Measurements from ENCODE around the gene GOLGA8B. TPM values are rescaled to one million over a fixed set of nuclear protein-coding genes. Genes with fewer than 3 reads are reported as not detected.
A peak's percentile ranks its signal among the peaks of the same experiment; 100 is the strongest.
"Not testable (repeated sequence)": the region's sequence is repeated elsewhere in the genome, so short reads cannot be mapped to it uniquely, and the experiment has no call there.

GOLGA8B gene
- total and polyA plus RNA-seq, 2 experiments from 2014 or later: 13.5 to 19.8 TPM

- H3K4me1 ChIP-seq (ENCODE audit: insufficient read depth): no peaks in the 10 kb centered on the region
- no peak overlapping the region for H3K9ac ChIP-seq
- no peak overlapping the region for H3K4me3 ChIP-seq
- H3K9me3 ChIP-seq (ENCODE audit: low read depth): no peaks in the 10 kb centered on the region
- H4K20me1 ChIP-seq (ENCODE audit: insufficient read depth): no peaks in the 10 kb centered on the region
- H3K27me3 ChIP-seq (replicated peaks; ENCODE audit: insufficient read depth): peaks cover 8% of the 10 kb centered on the region; the same call in 1 of the 2 replicates
- no peak overlapping the region for H2AFZ ChIP-seq
- H3K4me2 ChIP-seq (ENCODE audit: unreplicated experiment): no peak overlapping the region
- in situ Hi-C loops (cut with MboI): loop anchor here (25.0 kb wide), 3 partner anchors 232 to 507 kb away; partner anchors contain the start of genes EMC4 and LPCAT4
- no peak for DNase-seq
- WGBS, 2 experiments (ENCODE audit: low coverage in 1 of 2, low lambda C conversion rate in 2 of 2, missing lambda C conversion rate in 2 of 2): 62 to 67% methylated on average over 3 of the region's 3 CpGs
- H3K36me3 ChIP-seq (ENCODE audit: low read depth): no peaks in the 10 kb centered on the region
- no peak for TF ChIP-seq EZH2phosphoT487 (IDR thresholded peaks at IDR 0.05; ENCODE audit: insufficient read depth, low read depth)
- TF ChIP-seq EZH2 (IDR thresholded peaks at IDR 0.05; ENCODE audit: insufficient read depth, poor library complexity, severe bottlenecking): no peak
- no peaks in the 10 kb centered on the region for H3F3A ChIP-seq (ENCODE audit: insufficient read depth)
- no peak overlapping the region for H3K27ac ChIP-seq
- no peaks in the 10 kb centered on the region for H3K79me2 ChIP-seq (ENCODE audit: insufficient read depth)
- H3K9me2 ChIP-seq (ENCODE audit: insufficient read depth): no peaks in the 10 kb centered on the region
Measured at GRCh38 chr15:34594361-34594760, 10.9 kb upstream of the GOLGA8B start.

GRCh38 chr15:34591306-34591705, 7.9 kb upstream of the GOLGA8B start:
- Histone ChIP-seq H4K20me1 (ENCODE audit: insufficient read depth) (no peaks in the 10 kb centered on the region), H3K36me3 (ENCODE audit: low read depth) (no peaks in the 10 kb centered on the region), H3K4me3 (no peak overlapping the region), H3K9ac (no peak overlapping the region), H3K4me2 (ENCODE audit: unreplicated experiment) (no peak overlapping the region), H3K4me1 (ENCODE audit: insufficient read depth) (0 out of 2 replicates have a peak, but pooled peaks cover 3% of the 10 kb centered on the region), H3K27me3 (replicated peaks; ENCODE audit: insufficient read depth) (no peaks in the 10 kb centered on the region), H3K9me2 (ENCODE audit: insufficient read depth) (no peaks in the 10 kb centered on the region), H3F3A (ENCODE audit: insufficient read depth) (0 out of 2 replicates have a peak, but pooled peaks cover 6% of the 10 kb centered on the region), H2AFZ (peak overlapping the region; percentile 36; the same call in 1 of the 2 replicates), H3K27ac (no peak overlapping the region), H3K79me2 (ENCODE audit: insufficient read depth) (no peaks in the 10 kb centered on the region), H3K9me3 (ENCODE audit: low read depth) (no peaks in the 10 kb centered on the region)
- whole genome bisulfite sequencing, 2 experiments (ENCODE audit: low coverage in 1 of 2, low lambda C conversion rate in 2 of 2, missing lambda C conversion rate in 2 of 2): 42 to 52% methylated on average over 5 of the region's 5 CpGs
- in situ Hi-C loops (cut with MboI): loop anchor here (25.0 kb wide), 3 partner anchors 229 to 504 kb away; partner anchors contain the start of genes EMC4 and LPCAT4
- DNase-seq: no peak
- TF ChIP-seq EZH2 (IDR thresholded peaks at IDR 0.05; ENCODE audit: insufficient read depth, poor library complexity, severe bottlenecking): no peak
- TF ChIP-seq EZH2phosphoT487 (IDR thresholded peaks at IDR 0.05; ENCODE audit: insufficient read depth, low read depth): no peak

GRCh38 chr15:34588046-34588674, 4.7 kb upstream of the GOLGA8B start:
- Histone ChIP-seq H4K20me1 (ENCODE audit: insufficient read depth) (no peaks in the 10 kb centered on the region), H3K9me3 (ENCODE audit: low read depth) (no peaks in the 10 kb centered on the region), H3K9ac (peak overlapping the region; percentile 72), H3K9me2 (ENCODE audit: insufficient read depth) (no peaks in the 10 kb centered on the region), H3K4me1 (ENCODE audit: insufficient read depth) (0 out of 2 replicates have a peak, but pooled peaks cover 3% of the 10 kb centered on the region), H3F3A (ENCODE audit: insufficient read depth) (0 out of 2 replicates have a peak, but pooled peaks cover 6% of the 10 kb centered on the region), H3K27me3 (replicated peaks; ENCODE audit: insufficient read depth) (no peaks in the 10 kb centered on the region), H3K27ac (peak overlapping the region; percentile 55), H3K4me3 (peak overlapping the region; percentile 71), H2AFZ (peak overlapping the region; percentile 87), H3K4me2 (ENCODE audit: unreplicated experiment) (peak overlapping the region; percentile 91), H3K36me3 (ENCODE audit: low read depth) (no peaks in the 10 kb centered on the region), H3K79me2 (ENCODE audit: insufficient read depth) (no peaks in the 10 kb centered on the region)
- TF ChIP-seq EZH2 (IDR thresholded peaks at IDR 0.05; ENCODE audit: insufficient read depth, poor library complexity, severe bottlenecking): no peak
- no peak for TF ChIP-seq EZH2phosphoT487 (IDR thresholded peaks at IDR 0.05; ENCODE audit: insufficient read depth, low read depth)
- in situ Hi-C loops (cut with MboI): loop anchor here (25.0 kb wide), 3 partner anchors 226 to 501 kb away; partner anchors contain the start of genes EMC4 and LPCAT4
- peak; percentile 88 for DNase-seq
- WGBS, 2 experiments (ENCODE audit: low coverage in 1 of 2, low lambda C conversion rate in 2 of 2, missing lambda C conversion rate in 2 of 2): 2 to 10% methylated on average over 10 of the region's 10 CpGs

GRCh38 chr15:34585966-34586365, 2.5 kb upstream of the GOLGA8B start:
- H4K20me1 ChIP-seq (ENCODE audit: insufficient read depth); H3K27ac ChIP-seq; H3K79me2 ChIP-seq (ENCODE audit: insufficient read depth); H3K9me3 ChIP-seq (ENCODE audit: low read depth); H3K4me1 ChIP-seq (ENCODE audit: insufficient read depth); H3K27me3 ChIP-seq (replicated peaks; ENCODE audit: insufficient read depth); H3K9ac ChIP-seq; H3K4me3 ChIP-seq; H3K36me3 ChIP-seq (ENCODE audit: low read depth); H3K9me2 ChIP-seq (ENCODE audit: insufficient read depth); H3F3A ChIP-seq (ENCODE audit: insufficient read depth); H3K4me2 ChIP-seq (ENCODE audit: unreplicated experiment); H2AFZ ChIP-seq; DNase-seq: not testable (repeated sequence)
- WGBS, 2 experiments (ENCODE audit: low coverage in 1 of 2, low lambda C conversion rate in 2 of 2, missing lambda C conversion rate in 2 of 2): 93 to 97% methylated on average over 4 of the region's 4 CpGs
- in situ Hi-C loops (cut with MboI): loop anchor here (25.0 kb wide), 3 partner anchors 224 to 499 kb away; partner anchors contain the start of genes EMC4 and LPCAT4

Data from GM23248 (cell line).